GM18861 (cell line): Measurements from ENCODE around the gene SLC24A3.

Source experiments
- ATAC-seq: cut with Tn5 transposase; IDR thresholded peaks from one replicate; pipeline ENCODE4 v1.9.1; 2021; ENCODE audit not compliant: unreplicated experiment

The SLC24A3 gene

DNA sequence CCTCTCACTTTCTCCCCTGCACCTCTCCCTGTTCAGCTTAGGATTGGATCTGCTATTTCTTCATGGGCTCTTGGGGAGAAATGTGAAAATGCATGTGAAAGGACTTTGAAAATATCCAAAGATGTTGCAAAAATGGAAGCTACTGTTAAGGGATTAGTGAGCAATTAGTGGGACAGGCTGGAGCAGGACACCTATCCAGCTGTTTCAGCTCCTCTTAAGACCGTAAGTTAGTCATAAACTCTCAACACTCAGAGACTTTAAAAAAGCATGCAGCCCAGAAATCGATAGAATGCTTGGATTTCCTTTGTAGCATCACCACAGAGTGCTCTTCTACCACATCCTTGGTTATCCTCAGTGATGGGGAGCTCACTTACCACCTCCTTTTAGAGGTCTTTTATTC lies 88.7 kb downstream of the SLC24A3 start:
- no peak for ATAC-seq

DNA sequence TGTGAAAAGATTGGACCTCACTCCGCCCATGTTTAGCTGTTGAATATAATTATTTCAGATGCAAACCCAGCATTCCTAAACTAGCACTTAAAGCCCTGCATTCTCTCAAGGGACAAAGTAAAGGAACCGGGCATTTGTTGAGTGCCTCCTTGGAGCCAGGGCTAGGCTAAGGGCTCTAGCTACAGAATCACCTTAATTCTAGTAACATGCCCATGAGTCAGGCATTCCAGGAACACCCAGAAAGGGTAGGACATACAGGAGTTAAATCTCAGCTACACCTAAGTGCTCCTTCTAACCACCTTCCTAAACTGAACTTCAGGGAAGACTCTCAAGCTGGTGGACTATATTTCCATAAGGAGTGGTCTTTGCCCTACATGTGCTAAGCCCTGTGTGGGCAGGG lies 89.4 kb downstream of the SLC24A3 start:
- ATAC-seq = no peak

DNA sequence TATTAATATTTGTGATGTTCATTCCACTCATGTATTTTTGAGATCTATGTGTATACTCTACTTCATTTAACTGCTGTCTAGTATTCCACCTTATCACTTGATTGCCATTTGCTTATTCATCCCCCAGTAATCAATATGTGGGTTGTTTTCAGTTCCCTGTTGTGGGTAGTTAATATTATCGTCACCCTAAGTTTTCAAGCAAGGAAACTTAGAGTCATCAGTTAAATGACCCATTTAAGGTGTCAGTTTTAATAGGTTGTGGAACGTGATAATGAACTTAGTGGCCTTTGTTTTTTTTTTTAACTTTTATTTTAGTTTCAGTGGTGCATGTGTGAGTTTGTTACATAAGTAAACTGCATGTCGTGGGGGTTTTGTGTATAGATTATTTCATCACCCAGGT lies 90.3 kb downstream of the SLC24A3 start:
- ATAC-seq = no peak

DNA sequence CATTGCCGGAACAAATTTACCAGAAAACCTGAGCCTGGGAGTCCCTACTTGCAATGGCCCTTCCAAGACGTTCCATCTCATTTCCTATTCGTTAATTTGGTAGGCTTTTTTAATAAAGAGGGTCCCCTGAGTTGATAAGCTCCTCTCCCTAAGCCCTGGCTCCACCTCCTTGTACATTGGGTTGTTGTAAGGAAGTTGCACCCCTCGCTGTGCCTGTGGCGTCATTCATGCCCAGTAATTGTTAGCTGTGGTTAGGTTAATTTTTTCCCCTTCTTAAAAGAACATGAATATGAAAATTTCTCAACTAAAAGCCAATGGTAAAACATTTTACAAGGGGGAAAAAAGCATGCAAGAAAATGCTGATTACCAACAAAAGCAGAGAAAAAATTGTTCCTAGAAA lies 91.9 kb downstream of the SLC24A3 start:
- ATAC-seq = no peak

DNA sequence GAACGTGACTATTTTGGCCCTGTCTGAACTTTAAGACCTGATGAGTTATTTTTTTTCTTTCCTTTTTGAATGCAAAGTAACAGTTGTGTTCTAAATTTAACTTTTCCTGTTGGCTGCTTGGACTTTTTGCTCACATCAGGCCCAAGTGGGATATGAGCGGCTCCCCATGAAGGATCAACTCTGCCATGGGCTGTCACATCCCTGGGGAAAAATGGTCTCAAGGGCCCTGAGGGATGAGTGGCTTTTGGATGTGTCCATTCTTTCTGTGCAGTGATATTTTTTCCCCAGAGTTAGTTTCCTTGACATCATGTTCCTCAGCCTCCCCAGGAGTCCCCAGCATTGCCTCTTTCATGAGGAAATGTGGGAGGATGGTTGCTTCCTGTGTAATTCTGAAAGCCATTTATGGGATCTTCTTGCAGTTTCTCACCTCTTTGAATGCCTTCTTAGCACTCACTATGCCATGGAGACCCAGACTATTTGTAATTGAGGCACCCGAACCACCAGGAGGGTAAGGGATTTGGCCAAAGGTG lies 92.5 kb downstream of the SLC24A3 start:
- no peak for ATAC-seq

DNA sequence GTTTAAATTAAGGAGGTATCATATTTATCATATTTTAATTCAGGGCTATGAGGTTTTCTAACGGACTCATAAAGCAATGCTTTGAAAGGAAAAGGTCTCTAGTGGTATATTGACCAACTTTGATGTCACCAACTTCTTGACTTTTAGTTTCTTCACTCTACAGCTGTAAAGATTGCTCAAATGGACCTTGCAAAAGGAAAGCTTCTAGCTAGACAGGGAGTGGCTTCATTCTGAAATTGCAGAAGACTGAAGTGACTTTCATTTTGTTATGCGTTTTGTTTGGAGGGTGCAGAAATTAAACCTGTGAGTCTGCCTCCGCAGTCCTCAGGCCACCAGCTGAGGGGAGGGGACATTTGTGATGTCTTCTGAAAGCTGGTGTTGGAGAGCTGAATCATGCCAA lies 95.7 kb downstream of the SLC24A3 start:
- ATAC-seq = no peak

DNA sequence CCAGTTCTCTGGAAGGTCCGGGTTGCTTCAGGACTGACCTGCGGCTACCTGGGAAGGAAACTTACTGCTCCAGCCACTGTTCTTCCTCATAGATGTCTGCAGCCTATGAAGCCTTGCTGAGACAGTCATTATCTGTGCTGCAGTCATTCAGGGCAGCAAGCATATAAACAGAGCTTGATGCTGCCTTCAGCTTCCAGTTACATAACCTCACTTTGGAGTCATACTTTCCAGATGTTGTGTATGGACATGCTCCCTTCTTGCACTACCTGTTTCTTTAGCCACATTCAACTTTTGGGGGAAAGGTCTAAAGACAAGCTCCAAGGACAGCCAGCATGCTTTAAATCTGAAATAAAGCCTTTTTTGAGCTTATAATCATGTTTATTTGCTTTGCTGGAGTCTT lies 98.1 kb downstream of the SLC24A3 start:
- no peak for ATAC-seq

DNA sequence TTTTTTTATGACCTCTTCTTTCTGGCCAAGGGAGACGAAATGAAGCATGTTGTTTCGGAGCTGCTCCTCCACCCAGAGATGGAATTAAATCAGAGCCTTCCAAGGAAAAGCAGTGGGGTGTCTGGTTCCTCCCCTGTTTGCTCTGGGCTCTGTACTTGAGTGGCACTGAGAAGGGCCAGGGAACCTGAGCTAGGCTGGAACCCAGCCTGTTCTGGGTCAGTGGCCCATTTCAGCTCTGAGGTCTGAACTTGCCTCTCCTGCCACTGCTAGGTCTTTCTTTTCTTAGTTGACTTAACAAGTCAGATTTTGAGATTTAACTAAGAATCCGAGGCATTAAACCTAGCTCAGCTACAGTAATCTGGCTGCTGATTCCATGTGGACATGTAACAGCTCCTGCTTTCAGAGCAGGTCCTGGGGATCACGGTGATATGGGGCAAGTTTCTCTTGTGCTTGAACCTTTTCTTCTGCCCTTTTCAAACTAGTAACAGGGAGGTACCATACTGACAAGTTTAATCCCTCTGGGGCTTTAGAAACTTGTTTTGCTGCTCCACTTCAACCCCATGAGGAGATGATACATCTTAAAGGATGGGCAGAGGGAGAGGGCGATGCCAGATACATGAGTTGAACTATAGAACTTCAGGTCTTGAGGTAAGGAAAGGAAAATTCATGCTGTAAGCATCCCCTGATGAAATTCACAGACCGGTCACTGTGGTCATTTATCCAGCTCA lies 101.1 kb downstream of the SLC24A3 start:
- ATAC-seq = no peak

DNA sequence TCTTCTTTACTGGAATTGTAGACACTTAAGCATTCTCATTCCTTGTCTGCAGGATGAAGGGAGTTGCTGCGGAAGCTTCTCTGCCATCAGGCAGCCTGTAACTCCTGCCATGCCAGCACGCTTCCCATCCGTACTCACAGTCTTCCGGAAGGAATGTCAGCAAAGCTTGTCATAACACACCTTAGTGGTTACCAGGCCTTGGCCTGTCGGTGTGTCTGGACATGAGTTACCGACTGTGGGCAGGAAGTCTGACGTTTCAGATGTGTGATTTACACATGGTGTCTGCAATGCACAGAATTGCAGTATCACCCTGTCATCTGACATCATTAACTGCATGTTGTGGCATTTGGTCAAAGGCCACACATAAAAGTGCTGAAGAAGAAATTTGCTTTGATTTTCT lies 102.2 kb downstream of the SLC24A3 start:
- no peak for ATAC-seq

DNA sequence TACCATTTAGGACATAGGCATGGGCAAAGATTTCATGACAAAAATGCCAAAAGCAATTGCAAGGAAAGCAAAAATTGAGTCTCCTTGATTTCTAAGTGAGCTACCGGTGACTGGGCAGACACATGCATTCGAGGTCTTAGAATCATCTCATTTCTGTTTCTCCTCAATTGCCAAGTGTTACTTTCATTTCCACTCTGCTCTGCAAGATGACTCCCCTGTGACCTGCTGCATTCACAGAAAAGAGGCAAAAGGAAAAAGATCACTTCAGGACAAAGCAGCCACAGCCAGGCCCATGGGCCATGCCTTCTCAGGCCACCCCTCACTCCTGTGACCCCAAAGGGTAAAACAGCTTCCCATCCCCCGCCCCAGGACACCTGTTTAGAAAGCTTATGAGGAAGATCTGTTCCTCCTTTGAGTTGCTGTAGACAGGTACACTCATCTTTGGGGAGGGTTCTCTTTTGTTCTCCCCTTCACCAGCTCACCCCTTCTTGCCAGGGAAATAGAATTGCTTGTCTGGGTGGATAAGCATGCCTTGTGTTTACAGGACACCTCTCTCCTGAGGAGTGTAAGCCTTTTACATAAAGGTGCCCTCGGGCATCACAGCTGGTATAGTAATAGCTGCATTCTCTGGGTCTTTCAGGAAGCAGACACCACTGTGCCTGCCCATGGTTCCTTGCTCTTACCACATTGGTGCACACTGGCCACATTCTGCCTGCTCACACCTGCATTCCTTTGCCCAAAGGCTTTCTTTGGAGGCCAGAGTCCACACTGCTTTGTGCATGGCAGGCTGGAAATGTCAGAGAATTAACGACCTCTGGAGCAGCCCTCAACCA lies 105.0 kb downstream of the SLC24A3 start:
- ATAC-seq = no peak

DNA sequence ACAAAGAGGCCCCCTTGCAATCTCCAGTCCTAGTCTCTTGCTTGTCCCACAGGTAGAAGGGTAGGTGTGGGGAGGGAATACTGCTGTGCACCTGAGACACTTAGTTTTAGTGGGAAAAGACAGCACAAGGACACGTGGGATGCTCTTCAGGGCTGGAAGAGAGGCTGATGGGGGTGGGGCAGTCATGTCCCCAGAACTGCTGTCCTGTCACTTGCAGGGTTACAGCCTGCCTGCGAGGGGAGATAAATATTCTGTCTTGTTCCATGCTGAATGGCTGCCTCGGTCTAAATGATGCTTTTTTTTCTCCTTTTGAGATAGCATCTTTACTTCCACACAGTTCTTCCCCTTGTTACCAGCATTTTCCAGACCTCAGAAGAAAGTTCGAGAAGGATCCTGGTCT lies 106.2 kb downstream of the SLC24A3 start:
- no peak for ATAC-seq

DNA sequence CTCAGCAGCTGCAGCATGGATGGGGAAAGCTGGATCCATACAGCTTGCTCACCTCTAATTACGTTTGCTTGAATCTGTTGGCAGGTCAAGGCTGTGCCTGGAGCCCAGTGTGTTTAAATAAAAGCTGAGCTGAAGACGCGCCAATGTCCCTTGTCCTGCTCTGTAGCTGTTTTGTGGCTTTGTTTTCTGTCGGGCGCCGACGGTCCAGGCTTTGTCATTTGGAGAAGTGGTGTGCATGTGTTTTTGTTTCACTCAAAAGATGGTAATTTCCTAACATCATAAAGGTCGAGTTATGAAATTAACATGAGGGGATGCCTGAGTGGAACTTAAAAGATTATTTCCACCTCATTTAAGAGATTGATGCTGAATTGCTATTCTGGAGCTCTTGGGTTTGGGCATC lies 107.6 kb downstream of the SLC24A3 start:
- no peak for ATAC-seq

DNA sequence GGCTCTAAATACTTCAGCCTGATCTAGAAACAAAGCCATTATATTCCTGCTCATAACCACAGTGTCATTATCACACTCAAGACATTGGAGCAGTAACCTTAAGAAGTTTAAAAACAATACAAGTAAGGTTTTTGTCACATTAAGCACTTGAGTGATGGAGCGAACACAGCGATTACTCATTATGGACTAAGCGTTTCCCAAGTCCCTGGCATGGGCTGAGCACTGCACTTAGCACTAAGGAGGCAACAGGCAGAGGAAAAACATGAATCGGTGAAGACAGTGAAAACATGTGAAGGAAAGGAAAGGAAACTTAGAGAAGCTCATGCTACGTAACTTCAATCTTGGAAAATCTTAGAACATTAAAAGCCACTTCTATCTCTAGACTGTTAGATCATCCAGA lies 108.7 kb downstream of the SLC24A3 start:
- ATAC-seq = no peak

DNA sequence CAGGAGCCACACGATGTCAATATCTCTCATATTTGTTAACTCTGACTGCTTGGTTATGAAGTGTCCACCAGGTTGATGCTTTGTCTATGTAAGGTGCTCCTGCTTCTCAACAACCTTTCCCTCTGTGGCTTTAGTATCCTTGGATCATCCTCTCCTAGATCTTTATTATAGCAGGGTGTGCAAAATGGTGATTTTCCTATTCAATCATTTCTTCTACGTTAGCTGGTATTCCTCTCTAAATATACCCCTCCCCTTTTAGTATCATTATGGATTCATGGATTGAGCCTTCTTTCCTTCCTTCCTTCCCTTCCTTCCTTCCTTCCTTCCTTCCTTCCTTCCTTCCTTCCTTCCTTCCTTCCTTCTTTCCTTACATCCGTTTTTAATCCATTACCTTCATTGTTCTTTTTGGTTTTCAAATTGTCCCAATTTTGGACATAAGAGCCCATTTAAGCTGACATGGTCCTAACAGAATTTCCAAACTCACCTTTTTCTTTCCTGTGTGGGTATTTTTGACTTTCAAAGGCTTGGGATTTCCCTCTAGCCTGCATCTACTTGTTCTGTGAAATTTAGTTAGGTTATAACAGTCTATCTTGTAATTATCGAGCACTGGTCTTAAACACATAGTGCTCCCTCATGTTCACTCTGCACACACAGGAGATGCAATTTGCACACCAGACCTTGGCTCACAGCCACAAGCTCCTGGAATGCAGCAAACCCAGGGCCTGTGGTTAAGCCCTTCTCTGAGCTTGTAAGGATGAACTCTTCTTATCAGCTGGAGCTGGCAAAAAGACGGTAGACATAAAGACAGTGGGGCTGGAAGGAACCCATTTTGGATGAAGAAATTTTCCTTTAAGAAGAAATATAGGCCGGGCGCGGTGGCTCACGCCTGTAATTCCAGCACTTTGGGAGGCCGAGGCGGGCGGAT lies 109.9 kb downstream of the SLC24A3 start:
- ATAC-seq = no peak

DNA sequence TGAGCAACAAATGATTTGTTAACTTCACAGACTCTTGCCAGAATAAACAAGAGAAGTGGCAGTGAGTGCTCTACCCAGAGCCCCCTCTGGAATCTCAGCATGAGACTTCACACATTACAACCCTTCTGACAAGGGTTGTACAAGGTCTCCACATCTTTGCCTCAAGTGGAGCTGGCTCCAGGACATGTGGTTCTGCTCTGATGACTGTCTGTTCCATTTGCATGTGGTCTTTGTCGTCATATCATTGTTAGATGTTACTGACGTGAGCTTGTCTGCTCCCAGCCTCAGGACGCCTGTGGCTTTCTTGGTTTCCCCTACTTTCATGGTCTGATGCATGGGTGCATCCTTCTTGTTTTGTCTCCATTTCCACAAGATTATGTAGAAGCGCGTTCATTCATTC lies 115.0 kb downstream of the SLC24A3 start:
- ATAC-seq = no peak

DNA sequence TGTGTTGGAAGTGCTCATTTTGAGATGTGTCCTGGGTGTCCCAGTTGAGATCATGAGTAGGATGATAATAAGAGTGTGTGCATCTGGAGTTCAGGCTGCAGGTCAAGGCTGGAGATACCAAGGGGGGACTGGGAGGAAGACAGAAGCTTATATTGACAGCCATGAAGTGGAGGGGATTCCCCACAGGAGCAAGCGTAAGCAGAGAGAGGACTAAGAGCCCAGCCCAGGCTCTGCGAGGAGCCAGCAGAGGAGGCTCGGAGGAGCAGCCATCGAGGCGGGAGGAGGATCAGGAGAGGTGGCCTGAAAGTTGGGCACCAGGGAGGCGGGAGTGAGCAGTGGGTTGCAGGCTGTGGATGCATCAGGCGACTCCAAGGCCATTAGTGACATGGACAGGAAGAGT lies 116.2 kb downstream of the SLC24A3 start:
- no peak for ATAC-seq

DNA sequence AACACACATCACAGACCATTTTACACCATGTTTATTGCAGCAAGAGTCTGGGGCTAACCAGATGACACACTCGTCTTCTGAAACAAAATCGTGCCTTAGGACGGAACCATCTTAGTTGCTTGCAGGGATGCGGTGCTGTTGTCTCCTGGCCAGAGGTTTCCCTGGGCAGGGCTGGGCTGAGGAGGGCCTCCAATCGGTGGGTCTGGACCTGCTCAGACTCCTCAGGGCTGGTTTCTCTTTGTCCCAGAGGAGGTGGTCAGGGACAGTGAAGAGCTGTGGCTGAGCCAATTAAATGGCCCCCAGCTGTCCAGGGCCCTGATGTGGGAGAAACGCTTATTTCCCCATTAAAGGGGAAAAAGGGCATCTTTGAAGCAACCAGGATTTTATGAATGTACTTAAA lies 117.6 kb downstream of the SLC24A3 start:
- ATAC-seq = no peak

DNA sequence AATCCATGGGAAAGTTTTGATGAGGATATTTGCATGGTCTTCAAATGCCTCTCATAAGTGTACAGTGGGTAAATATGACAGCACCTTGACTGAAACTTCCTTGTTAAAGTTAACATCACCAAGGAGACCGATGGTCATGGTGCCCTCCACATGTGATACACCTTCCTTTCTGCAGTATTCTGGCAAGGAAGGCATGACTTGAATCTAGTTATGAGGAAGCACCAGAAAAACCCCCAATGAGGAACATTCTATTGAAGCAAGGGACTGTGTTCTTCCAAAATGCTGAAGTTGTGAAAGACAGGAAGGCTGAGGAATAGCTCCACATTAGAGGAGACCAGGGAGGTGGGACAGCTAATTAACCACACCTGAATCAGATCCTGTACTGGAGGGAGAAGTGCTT lies 118.3 kb downstream of the SLC24A3 start:
- ATAC-seq = no peak

DNA sequence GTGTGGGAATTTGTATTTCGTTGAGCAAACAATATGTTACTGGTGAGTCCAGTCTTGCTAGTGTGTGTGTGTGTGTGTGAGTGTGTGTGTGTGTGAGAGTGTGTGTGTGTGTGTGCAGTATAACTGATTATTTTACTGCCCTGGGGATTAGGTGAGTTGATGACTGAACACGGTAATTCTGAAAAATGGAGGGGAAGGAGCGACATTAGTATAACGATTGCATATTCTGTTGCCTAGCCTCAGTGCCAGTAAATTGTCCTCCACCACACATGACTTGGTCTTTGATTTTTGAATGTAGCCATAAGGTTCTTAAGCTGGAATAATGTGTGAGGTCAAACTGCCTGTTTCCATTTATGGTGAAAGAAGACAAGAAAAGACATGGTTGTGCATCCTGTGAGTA lies 121.1 kb downstream of the SLC24A3 start:
- no peak for ATAC-seq

DNA sequence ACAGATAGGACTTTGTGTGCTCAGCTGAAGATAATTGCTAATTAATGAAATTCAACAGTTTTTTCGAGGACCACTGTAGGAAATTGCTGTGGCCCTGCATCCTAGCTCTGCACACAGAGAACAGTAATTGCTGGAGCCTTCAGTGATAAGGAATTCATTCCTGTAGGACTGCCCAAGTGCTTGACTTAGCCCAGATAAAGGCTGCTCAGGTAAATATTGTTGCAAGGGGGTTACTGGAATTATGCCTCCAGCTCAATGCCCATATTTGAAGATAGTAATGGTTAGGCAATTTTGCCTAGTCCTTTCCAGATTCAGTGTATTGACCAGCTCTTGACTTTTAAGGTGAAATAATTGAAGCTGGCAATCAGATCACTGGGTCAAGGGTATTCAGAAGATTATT lies 122.9 kb downstream of the SLC24A3 start:
- no peak for ATAC-seq

DNA sequence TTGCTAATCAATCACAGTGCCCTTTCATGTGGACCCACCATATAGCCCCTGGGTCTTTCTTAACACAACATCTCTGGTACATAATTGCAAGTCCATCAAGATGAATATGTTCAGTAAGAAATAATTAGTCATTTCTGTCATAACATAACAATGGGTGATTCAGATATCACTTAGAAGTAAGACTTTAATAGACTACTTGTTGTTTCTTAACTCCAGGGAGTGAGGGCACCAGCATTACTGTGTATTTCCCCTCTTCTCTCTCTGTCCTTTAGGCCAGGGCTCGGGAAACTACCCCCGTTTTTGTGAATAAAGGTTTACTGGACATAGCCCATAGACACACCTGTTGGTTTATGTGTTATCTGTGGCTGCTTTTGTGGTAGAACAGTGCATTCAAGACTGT lies 123.5 kb downstream of the SLC24A3 start:
- ATAC-seq = no peak
